Activated T-cell treated with anti-CD3 and anti-CD28 coated beads, Interleukin-2, amount 50 U/mL, for 72 hours (primary cell): ENCODE measurements around the gene NYNRIN. TPM values are rescaled to one million over a fixed set of nuclear protein-coding genes. Genes with fewer than 3 reads are reported as not detected.
"Not testable (repeated sequence)": the region's sequence is repeated elsewhere in the genome, so short reads cannot be mapped to it uniquely, and the experiment has no call there.

Experiments used
- ATAC-seq, 2 donors: fragments of 150-1000 bp; cut with Tn5 transposase; replicated peaks in 1 of 2; 2 replicates each; pipeline ENCODE4 v1.10.0; 2021; ENCODE audit warnings: moderate library complexity in 2 of 2, mild to moderate bottlenecking in 1 of 2
- DNase-seq, 2 donors: peaks; one replicate each; pipeline ENCODE4 v3.0.0; 2021 to 2022; ENCODE audit warnings: mixed read lengths in 1 of 2
- H3K27ac Mint-ChIP-seq: one replicate; pipeline ENCODE4 v1.8.0; 2022; ENCODE audit warnings: mild to moderate bottlenecking, moderate library complexity, mixed read lengths
- H3K27me3 Mint-ChIP-seq: one replicate; pipeline ENCODE4 v1.8.0; 2022; ENCODE audit warnings: low read depth, mixed read lengths
- H3K36me3 Mint-ChIP-seq, 2 donors: one replicate each; pipeline ENCODE4 v1.8.0; 2022; ENCODE audit warnings: mixed read lengths in 2 of 2, mild to moderate bottlenecking in 1 of 2; ENCODE audit not compliant: insufficient read depth in 2 of 2
- H3K4me1 Mint-ChIP-seq: one replicate; pipeline ENCODE4 v1.8.0; 2022; ENCODE audit warnings: low read depth, mixed read lengths
- H3K4me3 Mint-ChIP-seq, 2 donors: one replicate each; pipeline ENCODE4 v1.8.0; 2022; ENCODE audit warnings: mild to moderate bottlenecking in 2 of 2, mixed read lengths in 2 of 2, moderate library complexity in 2 of 2
- H3K9me3 Mint-ChIP-seq, 2 donors: one replicate each; pipeline ENCODE4 v1.8.0; 2022; ENCODE audit warnings: mixed read lengths in 2 of 2
- total RNA-seq, 2 donors: library from RNA; stranded (reverse); gene quantifications; one replicate each; pipeline ENCODE4 v1.2.3, GENCODE V29; 2022

NYNRIN gene
- total RNA-seq, 2 donors from 2014 or later: 0.09 to 0.14 TPM

DNA sequence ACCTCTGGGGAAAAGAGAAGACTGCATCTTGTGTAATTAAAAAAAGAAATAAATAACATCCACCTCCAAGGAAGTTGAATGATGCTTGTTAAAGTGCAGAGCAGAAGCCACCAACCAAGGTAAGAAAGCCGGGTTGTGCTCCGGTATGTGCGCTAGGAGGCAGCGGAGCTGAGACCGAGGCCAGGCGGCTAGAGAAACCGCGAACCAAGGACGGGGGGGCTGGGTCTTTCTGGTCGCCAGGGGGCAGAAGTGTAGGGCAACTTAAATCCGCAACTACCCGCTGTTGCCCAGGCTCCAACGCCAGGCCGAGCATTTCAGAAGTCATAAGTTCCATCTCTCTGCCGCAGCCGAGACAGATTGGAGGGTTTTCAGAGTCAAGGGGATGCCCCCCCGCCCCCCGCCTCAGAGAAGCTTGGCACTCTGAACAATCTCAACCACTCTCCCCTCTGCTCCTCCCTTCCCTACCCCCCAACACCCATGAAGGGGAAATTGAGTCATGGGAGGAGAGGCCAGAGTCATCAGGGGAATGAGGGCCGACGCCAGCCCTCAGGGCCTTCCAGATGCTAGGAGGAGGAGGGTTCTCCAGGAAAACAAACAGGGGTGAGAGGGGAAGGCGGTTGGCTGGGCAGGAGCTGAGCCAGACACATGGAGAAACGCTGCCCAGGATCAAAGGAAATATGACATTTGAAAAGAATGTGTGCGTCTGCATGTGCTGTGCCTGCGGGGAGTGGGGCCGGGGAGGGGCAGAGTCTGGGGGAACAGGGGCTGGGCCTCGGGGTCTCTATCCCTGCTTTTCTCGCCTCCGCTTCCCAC lies 33.0 kb upstream of the NYNRIN start:
- Mint-ChIP-seq H3K4me3 (peak overlapping the region; percentile 70 to 87), H3K27me3 (peaks cover 49% of the 10 kb centered on the region), H3K4me1 (peaks cover 32% of the 10 kb centered on the region), H3K27ac (peak overlapping the region; percentile 62), H3K9me3 (no peaks in the 10 kb centered on the region), H3K36me3 (peaks cover 2 to 5% of the 10 kb centered on the region in 2 donors)
- DNase-seq (peak; percentile 75 to 82), ATAC-seq (peak; percentile 75 to 79)

DNA sequence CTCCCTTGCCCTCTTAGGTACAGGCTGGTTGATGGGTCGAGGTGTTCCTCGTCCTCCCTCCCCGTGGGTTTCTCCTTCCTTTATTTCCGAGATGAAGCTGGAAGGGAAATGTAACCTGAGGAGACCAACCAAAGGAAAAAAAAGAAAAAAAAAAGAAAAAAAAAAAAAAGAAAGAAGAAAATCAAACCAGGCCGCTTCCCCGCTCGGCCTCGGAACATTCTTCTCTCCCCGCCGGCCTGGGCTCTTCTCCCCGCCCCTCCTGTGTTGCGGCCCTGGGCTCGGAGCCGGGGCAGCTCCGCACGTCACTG lies 32.4 kb upstream of the NYNRIN start:
- Mint-ChIP-seq H3K27ac (no peak overlapping the region), H3K9me3 (no peaks in the 10 kb centered on the region), H3K4me1 (peaks cover 32% of the 10 kb centered on the region), H3K36me3 (peaks cover 2 to 5% of the 10 kb centered on the region in 2 donors), H3K4me3 (peak overlapping the region; percentile 70 to 87), H3K27me3 (peaks cover 49% of the 10 kb centered on the region)
- DNase-seq (no peak), ATAC-seq (no peak)

DNA sequence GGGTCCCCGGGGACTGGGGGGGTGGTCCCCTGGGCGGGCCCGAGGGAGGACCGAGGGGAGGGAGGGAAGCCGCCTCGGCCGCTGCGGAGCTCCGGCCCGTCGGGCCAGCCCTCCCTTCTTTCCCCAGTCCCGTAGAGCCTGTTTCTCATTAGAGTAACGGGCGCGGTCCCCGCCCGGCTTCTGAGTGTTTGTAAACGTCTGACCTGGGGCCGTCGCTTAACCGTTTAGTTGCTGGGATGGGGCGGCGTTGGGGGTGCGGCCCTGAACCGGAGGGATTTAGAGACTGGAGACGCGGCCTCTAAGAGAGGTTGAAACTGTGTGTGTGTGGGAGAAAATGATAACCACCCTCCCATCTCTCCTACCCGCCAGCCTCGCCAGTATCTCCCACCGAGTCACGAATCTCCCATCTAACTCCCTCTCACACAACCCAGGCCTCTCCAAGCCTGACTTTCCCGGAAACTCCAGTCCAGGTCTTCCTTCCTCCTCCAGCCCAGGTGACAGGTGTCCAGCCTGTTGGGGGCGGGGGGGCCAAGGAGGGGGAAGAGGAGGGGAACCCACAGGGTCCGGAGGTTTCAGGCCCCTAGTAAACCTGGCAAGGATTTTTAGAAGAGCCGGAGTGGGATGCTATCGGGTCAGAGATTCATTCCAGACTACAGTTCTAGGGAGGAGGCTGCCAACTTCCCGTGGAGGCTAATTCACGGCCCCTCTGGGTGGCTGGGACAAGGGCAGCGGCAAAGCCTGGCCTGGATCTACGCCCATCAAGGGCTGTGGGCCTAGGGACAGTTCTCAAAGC lies 31.9 kb upstream of the NYNRIN start:
- H3K9me3 Mint-ChIP-seq: no peaks in the 10 kb centered on the region
- H3K4me1 Mint-ChIP-seq: peaks cover 32% of the 10 kb centered on the region
- H3K36me3 Mint-ChIP-seq: peaks cover 2 to 5% of the 10 kb centered on the region in 2 donors
- DNase-seq (peak; percentile 30 to 50), ATAC-seq (peak; percentile 29 to 48)
- H3K4me3 Mint-ChIP-seq: peak overlapping the region; percentile 81 to 87
- H3K27ac Mint-ChIP-seq: no peak overlapping the region
- peaks cover 46% of the 10 kb centered on the region for H3K27me3 Mint-ChIP-seq

DNA sequence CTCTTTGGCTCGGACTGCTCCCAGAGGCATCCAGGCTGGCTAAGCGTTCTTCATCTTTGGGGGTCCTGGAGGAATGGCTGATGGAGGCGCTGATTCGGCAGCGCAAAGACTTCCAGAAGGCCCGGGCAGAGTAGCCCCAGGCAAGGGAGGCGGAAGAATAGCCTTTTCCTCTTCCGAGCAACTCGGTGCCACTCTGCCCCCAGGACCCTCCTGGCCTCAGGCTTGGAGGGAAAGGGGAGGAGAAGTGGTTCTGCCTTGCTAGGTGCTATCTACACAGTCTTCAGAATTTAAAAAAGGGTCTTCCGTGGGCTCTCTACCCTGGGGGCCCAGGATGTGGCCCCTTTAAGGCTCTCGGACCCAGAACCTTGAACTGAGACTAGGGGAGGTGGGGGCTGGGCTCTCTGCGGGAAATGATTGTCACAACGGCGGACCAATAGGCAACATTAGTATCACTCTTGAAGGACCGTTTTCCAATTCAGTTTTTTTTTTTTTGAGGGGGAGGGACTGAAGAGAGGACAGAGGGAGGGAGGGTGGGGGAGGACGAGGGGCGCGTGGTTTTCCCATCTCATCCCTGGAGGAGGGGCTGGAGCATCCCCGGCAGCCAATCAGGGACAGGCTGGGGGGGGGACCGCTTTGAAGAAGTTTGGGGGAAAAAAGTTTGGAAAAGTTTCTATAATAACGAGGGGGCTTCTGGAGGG lies 31.1 kb upstream of the NYNRIN start, which contains the start of gene NFATC4:
Gene NFATC4, plus strand, starts transcription at position 671 of the 698 bp plus-strand sequence. CDS start 157 bp downstream, outside the sequence.
- Mint-ChIP-seq H3K27me3 (peaks cover 42% of the 10 kb centered on the region), H3K4me3 (peak within 1 kb of the TSS; percentile 81 to 87)

DNA sequence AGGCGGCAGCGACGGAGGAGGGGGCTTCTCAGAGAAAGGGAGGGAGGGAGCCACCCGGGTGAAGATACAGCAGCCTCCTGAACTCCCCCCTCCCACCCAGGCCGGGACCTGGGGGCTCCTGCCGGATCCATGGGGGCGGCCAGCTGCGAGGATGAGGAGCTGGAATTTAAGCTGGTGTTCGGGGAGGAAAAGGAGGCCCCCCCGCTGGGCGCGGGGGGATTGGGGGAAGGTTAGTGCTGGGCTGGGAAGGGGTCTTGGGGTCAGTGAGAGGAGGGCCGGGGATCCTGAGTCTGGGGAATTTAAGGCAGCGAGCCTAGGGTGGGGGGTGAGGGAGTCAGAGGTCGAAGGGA lies 30.6 kb upstream of the NYNRIN start:
- Mint-ChIP-seq H3K4me3 (peak overlapping the region; percentile 81 to 87), H3K27me3 (peaks cover 42% of the 10 kb centered on the region), H3K36me3 (peaks cover 2 to 5% of the 10 kb centered on the region in 2 donors), H3K4me1 (peaks cover 32% of the 10 kb centered on the region), H3K27ac (no peak overlapping the region), H3K9me3 (no peaks in the 10 kb centered on the region)
- ATAC-seq: no peak
- DNase-seq: no peak

More for the DNA sequence above, 31.1 kb upstream of the NYNRIN start, which contains the start of gene NFATC4:
- ATAC-seq (peak in 1 of 2 donors; percentile 21), DNase-seq (peak; percentile 9 to 44)
- H3K4me1 Mint-ChIP-seq: peaks cover 32% of the 10 kb centered on the region
- no peak within 1 kb of the TSS for H3K27ac Mint-ChIP-seq
- H3K9me3 Mint-ChIP-seq: no peaks in the 10 kb centered on the region
- peaks cover 2 to 5% of the 10 kb centered on the region in 2 donors for H3K36me3 Mint-ChIP-seq

DNA sequence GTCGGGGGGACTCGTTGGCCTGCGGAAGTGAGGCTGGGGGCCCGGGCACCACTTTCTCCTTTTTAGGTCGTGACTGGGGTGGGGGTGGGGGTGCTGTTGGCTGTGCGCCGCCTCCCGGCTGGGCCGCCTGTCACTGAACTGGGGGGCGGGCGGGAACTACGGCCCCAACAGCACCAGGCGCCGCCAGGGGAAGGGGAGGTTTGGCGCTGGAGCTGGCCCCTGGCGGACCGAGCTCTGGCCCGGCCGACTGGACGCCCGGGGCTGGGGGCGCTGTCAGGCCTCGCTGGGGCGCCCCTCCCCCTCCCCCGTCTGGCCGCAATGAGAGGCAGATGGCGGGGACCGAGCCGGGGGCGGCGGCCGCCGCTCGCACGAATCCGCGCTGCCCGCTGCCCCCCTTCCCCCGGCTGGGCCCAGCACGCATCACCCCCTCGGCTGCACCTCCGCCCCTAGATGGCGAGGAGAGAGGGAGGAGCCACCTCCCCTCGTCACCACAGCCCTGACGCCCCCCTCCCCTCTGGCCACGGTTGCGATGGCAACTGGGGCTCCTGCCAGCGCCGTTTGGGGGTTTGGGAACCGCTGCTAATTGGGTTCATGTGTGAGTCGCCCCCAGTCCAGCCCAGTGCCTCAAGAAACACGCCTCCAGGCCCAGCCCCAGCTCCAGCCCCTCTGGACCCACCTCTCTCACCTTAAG lies 30.1 kb upstream of the NYNRIN start:
- Mint-ChIP-seq H3K36me3 (peaks cover 2 to 5% of the 10 kb centered on the region in 2 donors), H3K27ac (no peak overlapping the region), H3K9me3 (no peaks in the 10 kb centered on the region), H3K4me1 (peaks cover 32% of the 10 kb centered on the region), H3K27me3 (peaks cover 42% of the 10 kb centered on the region), H3K4me3 (peak overlapping the region; percentile 81 to 87)
- ATAC-seq (peak in 1 of 2 donors; percentile 27), DNase-seq (peak; percentile 20 to 37)

DNA sequence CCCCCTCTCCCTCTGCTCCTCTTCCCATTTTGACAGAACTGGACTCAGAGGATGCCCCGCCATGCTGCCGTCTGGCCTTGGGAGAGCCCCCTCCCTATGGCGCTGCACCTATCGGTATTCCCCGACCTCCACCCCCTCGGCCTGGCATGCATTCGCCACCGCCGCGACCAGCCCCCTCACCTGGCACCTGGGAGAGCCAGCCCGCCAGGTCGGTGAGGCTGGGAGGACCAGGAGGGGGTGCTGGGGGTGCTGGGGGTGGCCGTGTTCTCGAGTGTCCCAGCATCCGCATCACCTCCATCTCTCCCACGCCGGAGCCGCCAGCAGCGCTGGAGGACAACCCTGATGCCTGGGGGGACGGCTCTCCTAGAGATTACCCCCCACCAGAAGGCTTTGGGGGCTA lies 29.3 kb upstream of the NYNRIN start:
- H3K4me1 Mint-ChIP-seq: peaks cover 32% of the 10 kb centered on the region
- peaks cover 42% of the 10 kb centered on the region for H3K27me3 Mint-ChIP-seq
- ATAC-seq: no peak
- H3K36me3 Mint-ChIP-seq: peaks cover 2 to 5% of the 10 kb centered on the region in 2 donors
- no peak for DNase-seq
- no peaks in the 10 kb centered on the region for H3K9me3 Mint-ChIP-seq
- no peak overlapping the region for H3K27ac Mint-ChIP-seq
- H3K4me3 Mint-ChIP-seq: peak overlapping the region; percentile 51 to 70

DNA sequence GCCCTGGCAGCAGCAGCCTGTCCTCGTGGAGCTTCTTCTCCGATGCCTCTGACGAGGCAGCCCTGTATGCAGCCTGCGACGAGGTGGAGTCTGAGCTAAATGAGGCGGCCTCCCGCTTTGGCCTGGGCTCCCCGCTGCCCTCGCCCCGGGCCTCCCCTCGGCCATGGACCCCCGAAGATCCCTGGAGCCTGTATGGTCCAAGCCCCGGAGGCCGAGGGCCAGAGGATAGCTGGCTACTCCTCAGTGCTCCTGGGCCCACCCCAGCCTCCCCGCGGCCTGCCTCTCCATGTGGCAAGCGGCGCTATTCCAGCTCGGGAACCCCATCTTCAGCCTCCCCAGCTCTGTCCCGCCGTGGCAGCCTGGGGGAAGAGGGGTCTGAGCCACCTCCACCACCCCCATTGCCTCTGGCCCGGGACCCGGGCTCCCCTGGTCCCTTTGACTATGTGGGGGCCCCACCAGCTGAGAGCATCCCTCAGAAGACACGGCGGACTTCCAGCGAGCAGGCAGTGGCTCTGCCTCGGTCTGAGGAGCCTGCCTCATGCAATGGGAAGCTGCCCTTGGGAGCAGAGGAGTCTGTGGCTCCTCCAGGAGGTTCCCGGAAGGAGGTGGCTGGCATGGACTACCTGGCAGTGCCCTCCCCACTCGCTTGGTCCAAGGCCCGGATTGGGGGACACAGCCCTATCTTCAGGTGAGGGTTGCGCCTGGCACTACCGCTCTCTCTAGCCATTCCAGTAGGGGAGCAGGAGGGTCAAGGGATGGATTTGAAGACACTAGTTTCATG lies 28.7 kb upstream of the NYNRIN start:
- H3K36me3 Mint-ChIP-seq: peaks cover 2 to 5% of the 10 kb centered on the region in 2 donors
- no peak overlapping the region for H3K4me3 Mint-ChIP-seq
- H3K27me3 Mint-ChIP-seq: peaks cover 38% of the 10 kb centered on the region
- peaks cover 29% of the 10 kb centered on the region for H3K4me1 Mint-ChIP-seq
- H3K9me3 Mint-ChIP-seq: no peaks in the 10 kb centered on the region
- H3K27ac Mint-ChIP-seq: no peak overlapping the region
- DNase-seq (no peak), ATAC-seq (no peak)

DNA sequence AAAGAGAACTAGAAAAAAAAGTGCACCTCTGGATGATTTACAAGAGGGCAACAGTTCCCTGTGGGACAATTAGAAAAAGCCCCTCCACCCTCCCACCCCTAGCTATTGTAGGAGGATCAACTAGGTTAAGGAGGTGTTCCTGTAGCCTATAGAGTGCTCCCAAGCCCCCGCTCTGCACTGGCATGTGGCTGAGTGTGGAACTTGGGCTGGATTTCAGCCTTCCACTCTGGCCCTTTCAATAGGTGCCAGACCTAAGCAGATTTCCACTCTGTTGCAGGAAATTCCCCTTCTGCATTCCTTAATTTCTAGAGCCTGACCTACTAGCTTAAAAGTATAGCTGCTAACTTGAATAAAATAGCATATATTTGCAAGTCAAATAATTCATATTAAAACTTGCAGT lies 28.1 kb upstream of the NYNRIN start:
- no peak overlapping the region for H3K4me3 Mint-ChIP-seq
- peaks cover 22% of the 10 kb centered on the region for H3K4me1 Mint-ChIP-seq
- peaks cover 32% of the 10 kb centered on the region for H3K27me3 Mint-ChIP-seq
- H3K36me3 Mint-ChIP-seq: peaks cover 2 to 5% of the 10 kb centered on the region in 2 donors
- no peak for DNase-seq
- no peak overlapping the region for H3K27ac Mint-ChIP-seq
- ATAC-seq: no peak
- H3K9me3 Mint-ChIP-seq: no peaks in the 10 kb centered on the region

DNA sequence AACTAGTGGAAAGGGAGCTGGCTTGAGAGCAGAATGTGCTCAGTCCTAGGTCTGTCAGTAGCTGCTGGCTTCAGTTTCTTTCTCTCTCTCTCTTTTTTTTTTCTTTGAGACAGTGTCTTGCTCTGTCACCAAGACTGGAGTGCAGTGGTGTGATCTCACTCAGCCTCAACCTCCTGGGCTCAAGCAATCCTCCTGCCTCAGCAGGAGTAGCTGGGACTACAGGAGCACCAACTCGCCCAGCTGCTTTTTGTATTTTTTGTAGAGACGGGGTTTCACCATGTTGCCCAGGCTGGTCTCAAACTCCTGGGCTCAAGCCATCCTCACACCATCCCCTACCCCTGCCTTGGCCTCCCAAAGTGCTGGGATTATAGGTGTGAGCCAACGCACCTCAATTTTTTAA lies 27.2 kb upstream of the NYNRIN start:
- not testable (repeated sequence) for H3K4me3 Mint-ChIP-seq, H3K9me3 Mint-ChIP-seq, DNase-seq, H3K27ac Mint-ChIP-seq, H3K36me3 Mint-ChIP-seq, ATAC-seq
- Mint-ChIP-seq H3K27me3 (peaks cover 26% of the 10 kb centered on the region), H3K4me1 (peaks cover 17% of the 10 kb centered on the region)

DNA sequence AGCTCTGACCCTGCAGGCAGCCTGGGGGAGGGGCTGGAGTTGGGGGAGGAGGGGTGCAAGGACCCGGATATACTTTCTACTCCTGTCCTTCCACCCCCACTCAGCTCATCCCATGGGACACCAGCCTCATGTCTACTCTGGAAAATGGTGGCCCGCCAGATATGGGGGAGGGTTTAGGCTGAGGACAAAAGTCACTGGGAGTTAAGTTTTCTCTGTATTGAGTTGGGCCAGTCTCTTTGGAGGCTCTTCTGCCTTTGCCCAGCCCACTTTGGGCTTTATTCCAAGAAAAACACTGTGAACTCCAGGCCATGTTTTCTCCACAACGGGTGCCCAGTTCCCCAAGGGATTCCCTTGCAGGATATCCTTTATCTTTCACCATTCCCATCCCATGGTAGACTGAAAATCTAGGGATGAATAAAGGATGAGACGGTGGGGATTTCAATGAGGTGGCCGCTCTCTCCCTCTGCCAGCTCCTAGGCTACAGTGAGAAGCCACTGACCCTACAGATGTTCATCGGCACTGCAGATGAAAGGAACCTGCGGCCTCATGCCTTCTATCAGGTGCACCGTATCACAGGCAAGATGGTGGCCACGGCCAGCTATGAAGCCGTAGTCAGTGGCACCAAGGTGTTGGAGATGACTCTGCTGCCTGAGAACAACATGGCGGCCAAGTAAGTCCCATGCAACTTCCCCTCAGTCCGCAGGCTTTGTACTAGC lies 25.9 kb upstream of the NYNRIN start:
- H3K4me1 Mint-ChIP-seq: peaks cover 6% of the 10 kb centered on the region
- H3K9me3 Mint-ChIP-seq: no peaks in the 10 kb centered on the region
- H3K4me3 Mint-ChIP-seq: no peak overlapping the region
- peaks cover 14% of the 10 kb centered on the region for H3K27me3 Mint-ChIP-seq
- no peak overlapping the region for H3K27ac Mint-ChIP-seq
- ATAC-seq: no peak
- H3K36me3 Mint-ChIP-seq: peaks cover 0 to 2% of the 10 kb centered on the region in 2 donors
- DNase-seq: no peak
